HG03442 (cell line): Measurements from ENCODE around the gene PINLYP.
"Not testable (repeated sequence)": the region's sequence is repeated elsewhere in the genome, so short reads cannot be mapped to it uniquely, and the experiment has no call there.

Source experiments
- ATAC-seq: cut with Tn5 transposase; IDR thresholded peaks from one replicate; pipeline ENCODE4 v1.9.1; 2021; ENCODE audit warnings: mild to moderate bottlenecking, moderate library complexity; ENCODE audit not compliant: unreplicated experiment

PINLYP gene

DNA sequence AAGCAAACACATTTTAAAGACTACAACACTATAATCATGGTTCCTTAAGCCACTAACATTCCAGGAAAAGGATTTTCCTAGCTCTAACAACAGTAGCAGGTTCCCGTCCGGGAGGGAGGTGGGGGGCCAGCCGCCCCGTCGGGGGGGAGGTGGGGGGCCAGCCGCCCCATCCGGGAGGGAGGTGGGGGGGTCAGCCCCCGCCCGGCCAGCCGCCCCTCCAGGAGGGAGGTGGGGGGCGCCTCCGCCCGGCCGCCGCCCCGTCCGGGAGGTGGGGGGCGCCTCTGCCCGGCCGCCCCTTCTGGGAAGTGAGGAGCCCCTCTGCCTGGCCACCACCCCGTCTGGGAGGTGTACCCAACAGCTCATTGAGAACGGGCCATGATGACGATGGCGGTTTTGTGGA, 27.7 kb upstream of the PINLYP start:
- ATAC-seq = not testable (repeated sequence)

DNA sequence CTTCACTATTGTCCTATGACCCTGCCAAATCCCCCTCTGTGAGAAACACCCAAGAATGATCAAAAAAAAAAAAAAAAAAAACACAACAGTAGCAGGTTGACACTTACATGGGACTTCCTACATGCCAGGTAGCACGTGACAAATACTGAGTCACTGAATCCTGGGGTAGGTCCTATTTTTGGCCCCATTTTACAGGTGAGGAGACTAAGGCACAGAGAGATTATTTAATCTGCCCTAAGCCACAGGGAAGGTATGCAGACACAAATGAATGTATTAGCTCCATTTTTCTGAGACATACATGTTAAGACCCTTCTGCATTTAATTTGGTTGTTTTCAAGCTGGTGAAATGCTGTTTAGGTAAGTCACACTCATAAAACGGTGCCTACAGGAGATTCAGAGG, 26.9 kb upstream of the PINLYP start:
- no peak for ATAC-seq

DNA sequence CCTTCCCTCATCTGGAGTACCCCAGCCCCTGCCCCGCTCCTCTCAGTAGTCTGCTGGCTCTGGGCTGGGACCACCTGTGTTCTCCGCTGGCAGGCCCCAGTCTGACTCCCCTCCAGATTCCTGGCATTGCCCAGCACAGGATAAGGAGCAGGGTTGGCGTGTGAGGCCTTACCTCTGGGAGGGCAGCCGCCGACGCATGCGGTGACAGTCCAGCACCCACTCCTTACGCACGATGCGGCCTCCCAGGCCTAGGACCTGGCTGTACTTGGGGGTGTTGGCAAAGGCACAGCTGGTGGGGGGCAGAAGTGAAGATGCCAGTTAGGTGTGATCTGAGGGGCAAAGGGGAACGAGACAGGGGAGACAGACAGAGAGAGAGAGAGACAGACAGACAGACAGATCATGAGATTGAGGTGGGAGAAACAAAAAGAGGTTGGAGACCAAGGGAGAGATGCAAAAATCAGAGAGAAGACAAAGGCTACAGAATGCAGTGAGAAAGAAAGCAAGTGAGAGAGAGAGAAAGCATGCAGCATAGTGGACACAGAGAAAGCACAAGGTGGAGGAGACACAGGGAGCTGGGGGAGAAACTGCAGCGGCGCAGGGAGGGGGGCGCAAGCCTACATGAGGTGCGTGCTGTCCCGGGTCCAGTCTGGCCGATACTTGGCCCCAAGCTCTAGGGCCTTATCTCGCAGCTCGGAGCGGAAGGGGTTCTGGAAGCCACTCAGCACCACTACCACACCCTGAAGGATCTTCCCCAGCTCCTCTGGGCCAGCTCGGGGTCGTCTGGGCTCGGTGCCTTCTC, 24.0 kb upstream of the PINLYP start:
- no peak for ATAC-seq

DNA sequence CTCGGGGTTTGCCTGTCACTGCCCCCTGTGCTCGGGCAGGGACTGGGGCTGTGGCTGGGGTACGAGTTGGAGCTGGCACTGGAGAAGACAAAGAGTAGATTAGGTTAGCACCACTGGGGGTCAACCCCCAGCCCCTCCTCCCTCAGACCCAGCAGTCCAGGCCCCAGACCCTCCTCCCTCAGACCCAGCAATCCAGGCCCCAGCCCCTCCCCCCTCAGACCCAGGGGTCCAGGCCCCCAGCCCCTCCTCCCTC, 23.5 kb upstream of the PINLYP start:
- ATAC-seq = no peak

DNA sequence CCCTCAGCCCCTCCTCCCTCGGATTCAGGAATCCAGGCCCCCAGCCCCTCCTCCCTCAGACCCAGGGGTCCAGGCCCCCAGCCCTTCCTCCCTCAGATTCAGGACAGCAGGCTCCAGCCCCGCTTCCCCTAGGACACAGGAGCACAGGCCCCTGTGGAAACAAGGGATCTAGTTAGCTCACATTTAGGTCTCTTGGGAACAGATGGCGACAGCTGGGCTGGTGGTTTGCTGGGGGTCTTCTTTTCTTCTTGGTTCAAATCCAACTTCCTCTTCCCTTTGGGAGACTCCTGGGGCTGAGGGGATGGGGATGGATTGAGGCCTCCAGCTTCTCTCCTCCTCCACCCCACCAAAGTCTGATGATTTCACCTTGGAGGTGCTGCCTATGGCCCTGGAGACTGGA, 23.0 kb upstream of the PINLYP start:
- no peak for ATAC-seq

DNA sequence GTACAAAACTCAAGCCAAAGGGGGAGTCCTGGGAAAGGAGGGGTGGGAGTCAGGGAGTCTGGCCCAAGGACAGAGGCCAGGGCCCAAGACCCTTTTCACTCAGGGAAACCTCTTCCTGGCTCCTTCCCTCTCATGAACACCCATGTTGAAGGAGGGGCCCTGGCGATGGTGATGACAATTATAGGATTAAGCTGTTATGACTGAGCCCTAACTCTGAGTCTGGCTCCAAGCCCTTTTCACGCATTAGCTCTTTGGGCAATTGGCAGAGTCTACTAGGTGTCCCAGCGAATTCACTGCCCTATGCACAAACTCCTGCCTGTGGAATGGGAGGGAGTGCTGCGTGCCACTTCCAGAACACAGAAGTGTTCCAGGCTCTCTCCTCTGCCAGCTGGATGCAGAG, 21.9 kb upstream of the PINLYP start:
- no peak for ATAC-seq

DNA sequence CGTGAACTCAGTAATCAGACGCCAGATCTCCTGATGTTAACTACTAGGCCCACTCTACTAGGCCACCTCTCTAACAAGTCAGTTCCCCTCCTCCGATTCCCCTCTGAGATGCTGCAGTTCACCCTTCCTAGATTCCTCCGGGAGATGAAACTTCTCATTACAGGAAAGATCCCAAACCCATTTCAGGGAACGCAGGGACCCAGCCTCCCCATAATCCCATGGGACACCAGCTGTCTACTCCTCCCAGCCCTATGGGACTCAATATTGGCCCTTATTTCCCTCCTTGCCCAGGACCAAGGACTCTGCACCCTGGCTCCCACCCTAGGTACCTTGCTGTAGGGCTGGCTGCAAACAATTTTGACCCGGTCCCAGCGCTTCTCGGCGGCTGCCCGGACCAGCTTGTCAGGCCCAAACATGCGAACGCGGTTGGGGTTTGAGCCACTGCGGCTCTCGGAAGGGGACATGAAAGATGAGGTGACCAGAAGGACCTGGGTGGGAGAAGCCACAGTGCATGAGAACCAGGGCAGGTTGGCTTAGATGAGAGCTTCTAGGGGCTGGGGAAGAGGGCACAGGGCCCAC, 21.2 kb upstream of the PINLYP start:
- no peak for ATAC-seq

DNA sequence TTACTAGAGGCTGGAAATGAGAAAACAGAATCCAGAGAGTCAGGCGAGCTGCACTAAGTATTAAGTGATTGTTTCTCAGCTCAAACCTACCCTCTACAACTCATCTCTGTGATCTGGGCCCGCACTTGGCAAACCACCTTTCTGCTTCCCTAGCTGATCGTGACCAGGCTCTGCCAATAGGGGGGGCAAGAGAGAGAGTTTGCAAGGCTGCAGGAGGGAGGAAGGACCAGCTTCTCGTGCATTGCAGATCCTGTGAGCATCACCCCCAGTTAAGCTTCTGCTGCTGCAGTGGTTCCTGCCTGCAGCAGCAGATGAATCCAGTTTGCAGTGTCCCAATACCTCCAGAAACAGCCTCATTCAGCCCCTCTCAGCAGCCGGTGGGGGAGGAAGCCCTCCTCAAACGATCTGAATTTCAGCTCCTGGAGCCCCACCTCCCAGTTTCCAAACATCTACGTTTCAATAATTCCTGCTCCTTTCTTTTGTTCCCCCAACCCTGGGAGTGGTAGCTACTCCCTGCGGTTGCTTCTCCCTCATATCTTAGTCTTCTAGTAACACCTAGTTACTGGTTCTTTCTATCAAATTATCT, 20.3 kb upstream of the PINLYP start:
- no peak for ATAC-seq

DNA sequence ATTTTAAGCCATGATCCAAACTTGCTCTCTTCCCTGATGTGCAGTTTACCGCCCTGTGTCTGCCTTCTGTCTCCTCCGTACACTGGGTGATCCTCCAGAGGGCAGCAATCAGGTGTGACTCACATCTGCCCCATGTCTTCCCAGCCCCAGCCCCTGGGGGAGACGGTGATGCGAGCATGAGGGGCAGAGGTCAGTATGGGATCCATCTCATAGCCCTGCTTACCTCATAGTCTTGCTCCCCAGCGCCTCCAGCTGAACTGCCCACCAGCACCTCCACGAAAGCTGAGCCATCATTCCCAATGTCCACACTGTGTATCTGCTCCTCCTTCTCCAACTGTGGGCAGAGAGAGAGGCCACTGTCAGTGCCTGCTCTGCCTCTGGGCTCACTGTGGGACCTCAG, 14.9 kb upstream of the PINLYP start:
- ATAC-seq = no peak

DNA sequence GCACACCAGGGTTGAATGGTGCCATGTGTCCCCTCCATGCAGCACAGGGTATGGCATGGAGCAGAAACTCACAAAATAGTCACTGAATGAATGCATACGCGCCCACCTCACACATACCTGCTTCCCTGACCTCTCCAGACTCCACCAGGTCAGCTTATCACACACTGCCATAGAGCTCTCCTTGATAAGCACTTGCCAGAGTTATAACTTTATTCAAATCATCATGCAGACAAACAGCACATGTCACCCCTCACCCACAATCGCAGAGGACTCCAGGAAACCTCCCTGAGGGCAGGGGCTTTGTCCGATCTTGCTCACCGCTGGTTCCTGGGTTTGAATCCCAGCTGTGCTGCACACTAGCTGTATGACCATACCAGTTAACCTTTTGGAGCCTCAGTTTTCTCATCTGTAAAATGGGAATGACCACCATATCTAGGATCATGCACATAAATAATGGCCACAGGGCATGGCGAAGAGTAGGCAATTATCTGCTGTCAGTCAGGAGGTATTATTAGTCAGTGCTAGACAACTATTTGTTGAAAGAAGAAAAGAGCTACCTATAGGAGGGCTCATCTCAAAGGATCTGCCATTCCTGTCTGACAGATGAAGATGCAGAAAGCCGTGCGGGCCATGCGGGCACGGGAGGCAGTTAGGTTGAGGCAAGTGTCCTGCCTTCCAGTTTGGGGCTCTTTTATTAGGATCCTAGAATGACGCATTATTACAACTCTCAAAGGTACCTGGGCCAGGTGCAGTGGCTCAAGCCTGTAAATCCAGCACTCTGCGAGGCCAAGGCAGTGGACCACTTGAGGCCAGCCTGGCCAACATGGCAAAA, 14.2 kb upstream of the PINLYP start:
- ATAC-seq = no peak

DNA sequence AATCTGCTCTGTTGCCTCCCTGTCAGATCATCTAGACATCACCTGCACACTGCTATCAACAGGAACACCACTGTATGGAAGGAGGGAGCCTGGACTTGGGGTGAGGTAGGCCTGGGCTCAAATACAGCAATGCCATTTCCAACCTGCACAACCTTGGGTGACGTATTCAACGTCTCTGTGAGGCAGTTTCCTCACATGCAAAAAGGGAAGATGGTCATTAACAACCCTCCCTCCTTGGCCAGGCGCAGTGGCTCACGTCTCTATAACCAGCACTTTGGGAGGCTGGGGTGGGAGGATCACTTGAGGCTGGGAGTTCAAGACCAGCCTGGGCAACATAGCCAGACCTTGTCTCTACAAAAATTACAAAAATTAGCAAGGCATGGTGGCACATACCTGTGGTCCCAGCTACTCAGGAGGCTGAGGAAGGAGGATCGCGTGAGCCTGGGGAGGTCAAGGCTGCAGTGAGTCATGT, 13.3 kb upstream of the PINLYP start:
- no peak for ATAC-seq

DNA sequence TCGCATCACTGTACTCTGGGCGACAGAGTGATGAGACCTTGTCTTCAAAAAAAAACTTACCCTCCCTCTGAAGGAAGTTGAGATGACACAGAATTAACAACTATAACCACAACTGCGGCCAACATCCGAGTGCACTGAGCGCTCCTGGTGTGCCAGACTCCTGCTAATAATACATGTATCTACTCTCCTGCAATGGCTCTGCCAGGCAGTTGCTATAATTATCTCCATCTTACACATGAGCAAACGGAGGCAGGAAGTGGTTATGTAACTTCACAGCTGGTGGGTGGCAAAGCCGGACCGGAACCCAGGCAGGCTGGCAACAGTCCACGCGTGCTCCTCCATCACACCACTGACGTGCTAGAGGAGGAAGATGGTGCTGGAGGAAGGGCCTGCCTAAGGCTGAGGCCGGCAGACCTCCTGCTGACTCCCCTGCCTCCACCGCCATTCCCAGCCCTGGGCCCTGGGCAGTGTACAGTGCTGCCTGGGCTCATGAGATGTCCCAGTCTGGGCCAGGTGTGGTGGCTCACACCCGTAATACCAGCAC, 12.8 kb upstream of the PINLYP start:
- ATAC-seq = peak; percentile 74

DNA sequence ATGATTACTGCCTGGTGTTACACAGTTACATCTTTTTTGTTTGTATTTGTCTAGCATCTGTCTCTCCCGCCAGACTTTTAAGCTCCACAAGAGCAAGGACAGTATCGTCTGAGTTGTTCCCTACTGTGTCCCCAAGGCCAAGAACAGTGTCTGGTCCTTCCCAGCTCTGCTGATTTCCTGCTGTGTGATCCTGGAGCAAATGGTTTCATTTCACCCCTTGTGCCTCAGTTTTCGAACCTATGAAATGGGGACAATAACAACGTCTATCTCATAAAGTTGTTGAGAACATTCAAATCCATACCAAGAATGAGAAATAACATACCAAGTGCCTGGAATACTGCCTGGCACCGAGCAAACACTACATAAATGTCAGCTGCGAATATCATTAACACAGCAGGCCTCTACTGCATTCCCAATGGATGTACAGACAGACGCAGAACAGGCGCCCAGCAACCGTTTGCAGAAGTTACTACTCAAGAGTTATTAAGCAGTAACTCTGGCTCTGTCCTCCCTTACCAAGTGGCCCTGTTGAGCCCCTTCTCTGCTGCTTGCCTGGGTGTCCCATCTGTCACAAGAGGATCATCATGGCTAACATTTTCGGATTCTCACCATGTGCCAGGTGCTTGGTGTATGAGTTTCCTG, 11.7 kb upstream of the PINLYP start:
- no peak for ATAC-seq

DNA sequence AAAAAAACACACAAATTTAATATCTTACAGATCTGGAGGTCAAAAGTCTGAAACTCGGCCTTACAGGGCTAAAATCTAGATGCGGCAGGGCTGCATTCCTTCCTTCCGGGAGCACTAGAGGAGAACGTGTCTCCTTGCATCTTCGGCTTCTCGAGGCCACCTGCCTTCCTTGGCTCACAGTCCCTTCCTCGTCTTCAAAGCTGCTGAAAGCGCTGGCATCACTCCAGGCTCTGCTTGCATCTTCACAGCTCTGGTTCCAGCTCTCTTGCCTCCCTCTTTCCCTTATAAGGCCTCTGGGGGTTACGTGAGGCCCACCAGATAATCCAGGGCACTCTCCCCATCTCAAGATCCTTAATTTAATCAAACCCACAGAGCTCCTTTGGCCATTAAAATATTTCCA, 10.8 kb upstream of the PINLYP start:
- no peak for ATAC-seq

DNA sequence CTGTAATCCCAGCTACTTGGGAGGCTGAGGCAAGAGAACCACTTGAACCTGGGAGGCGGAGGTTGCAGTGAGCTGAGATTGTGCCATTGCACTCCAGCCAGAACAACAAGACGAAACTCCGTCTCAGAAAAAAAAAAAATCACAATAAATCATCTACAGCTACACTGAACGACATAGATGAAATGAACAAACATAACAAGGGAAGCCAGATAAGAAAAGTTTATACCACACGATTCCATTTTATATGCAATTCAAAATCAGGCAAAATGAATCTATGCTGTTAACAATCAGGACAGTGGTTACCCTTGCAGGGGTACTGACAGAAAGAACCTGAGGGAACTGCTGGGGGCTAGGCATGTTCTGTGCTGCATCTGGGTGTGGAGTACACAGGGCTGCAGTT, 5.9 kb upstream of the PINLYP start:
- no peak for ATAC-seq

DNA sequence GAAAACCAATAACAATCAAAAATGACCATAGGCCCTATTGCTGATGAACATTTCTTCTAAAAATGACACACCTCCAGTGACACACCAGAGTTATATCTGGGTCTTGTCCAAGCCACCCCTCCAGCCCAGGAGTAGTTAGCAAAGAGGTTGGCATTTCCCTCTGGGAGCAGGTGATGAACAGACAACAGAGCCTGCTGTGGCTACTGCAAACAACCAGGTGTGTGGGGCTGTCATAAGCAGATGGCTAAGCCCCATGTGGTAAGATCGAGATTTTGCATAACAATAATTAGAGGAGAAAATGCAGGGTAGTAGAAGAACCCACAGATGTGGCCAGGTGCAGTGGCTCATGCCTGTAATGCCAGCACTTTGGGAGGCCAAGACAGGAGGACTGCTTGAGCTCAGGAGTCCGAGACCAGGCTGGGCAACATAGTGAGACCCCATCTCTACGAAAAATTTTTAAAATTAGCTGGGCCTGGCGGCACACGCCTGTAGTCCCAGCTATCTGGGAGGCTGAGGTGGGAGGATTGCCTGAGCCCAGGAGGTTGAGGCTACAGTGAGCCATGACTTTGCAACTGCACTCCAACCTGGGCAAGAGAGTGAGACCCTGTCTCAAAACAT, 5.3 kb upstream of the PINLYP start:
- no peak for ATAC-seq

DNA sequence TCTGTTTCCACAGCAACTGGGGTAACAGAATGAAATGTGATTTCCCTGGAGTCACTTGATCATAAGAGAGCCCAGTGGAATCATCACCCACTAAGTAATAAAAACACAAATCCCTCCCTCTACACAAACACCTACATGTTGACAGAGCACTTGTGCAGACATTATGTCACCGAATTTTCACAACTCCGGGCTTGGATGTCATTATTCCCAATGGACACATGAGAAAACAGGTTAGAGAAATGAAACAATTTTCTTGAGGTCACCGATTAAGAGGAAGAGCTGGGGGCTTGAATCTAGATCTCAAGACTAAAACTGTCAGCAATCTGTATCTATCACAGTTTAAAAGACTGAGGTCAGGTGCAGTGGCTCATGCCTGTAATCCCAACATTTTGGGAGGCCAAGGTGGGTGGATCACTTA, 3.4 kb upstream of the PINLYP start:
- no peak for ATAC-seq

DNA sequence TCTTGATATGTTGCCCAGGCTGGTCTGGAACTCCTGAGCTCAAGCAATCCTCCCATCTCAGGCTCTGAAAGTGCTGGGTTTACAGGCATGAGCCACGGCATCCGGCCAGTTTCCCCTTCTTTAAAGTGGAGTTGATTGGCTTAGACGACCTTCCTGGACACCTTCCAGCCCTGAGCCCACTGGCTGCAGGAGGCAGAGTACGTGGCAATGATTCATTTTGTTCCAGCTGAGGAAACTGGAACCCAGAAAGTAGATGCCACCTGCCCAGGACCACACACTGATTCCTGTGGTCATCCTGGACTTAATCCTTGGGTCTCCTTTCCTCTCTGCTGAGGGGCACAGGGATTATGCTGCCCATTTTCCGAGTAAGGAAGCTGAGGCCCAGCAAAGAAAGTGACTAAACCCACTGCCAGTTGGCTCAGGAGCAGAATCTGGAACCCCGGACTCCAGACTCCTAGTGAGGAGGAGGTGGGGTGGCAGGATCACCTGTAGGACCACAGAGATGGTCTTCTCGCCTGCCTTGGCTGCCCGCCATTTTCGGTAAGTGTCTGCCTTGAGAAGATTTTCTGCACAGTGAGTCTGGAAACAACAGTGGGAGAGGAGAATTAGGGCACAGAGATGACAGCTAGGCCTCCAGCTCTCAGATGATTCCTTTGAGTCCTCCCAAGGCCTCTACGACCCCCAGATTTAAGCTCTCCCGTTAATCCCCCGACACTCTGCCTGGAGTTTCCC, 1.0 kb upstream of the PINLYP start:
- ATAC-seq = no peak

DNA sequence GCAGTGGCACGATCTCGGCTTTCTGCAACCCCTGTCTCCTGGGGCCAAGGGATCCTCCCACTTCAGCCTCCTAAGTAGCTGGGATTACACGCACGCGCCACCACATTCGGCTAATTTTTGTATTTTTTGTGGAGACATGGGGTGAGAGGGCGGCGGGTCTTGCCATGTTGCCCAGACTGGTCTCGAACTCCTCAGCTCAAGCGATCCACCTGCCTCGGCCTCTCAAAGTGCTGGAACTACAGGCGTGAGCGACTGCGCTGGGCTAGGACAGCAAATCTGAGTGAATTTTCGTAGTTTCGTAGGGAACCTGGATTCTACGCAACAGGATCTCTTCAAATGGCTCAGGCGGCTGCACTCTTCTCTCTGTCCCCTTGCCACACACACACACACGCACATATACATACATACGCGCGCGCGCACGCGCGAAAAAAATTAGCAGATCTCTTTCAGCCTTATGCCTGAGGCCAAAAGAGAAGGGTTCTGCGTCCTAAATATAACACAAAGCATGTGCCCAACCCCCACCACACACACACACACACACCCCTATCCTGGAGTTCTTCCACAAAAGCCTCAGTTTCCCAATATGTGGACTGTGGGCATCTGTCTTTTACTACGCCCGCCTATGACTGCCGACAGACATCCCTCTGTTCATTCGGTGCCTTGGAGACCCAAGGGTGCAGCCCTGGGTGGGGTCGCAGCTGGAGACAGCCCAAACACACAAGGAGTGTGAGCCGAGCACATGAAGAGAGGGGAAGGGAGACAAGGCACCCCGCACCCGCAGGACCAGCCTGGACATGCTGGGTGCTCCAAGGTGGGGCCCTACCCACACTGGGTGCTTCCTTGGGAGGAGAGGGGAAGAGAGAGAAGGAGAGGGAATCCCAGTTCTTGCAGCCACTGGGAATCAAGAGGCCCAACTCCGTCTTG, 616 bp downstream of the PINLYP start:
- no peak for ATAC-seq
